HG02852 (cell line): ENCODE measurements around the gene CELSR2.

Source experiments
- ATAC-seq: cut with Tn5 transposase; IDR thresholded peaks from one replicate; pipeline ENCODE4 v1.9.1; 2021; ENCODE audit warnings: mild to moderate bottlenecking, moderate library complexity; ENCODE audit not compliant: unreplicated experiment

CELSR2 gene

GRCh38 chr1:109225711-109226445, 23.5 kb upstream of the CELSR2 start:
- no peak for ATAC-seq

GRCh38 chr1:109228167-109228566, 21.2 kb upstream of the CELSR2 start:
- no peak for ATAC-seq

- ATAC-seq: no peak
These were observed 19.7 kb upstream of the CELSR2 start for GRCh38 chr1:109229531-109230127.

- no peak for ATAC-seq
These were observed 18.3 kb upstream of the CELSR2 start for GRCh38 chr1:109231066-109231465.

- ATAC-seq: no peak
These were observed 14.2 kb upstream of the CELSR2 start for GRCh38 chr1:109235137-109235536.

- no peak for ATAC-seq
These were observed 11.8 kb upstream of the CELSR2 start for GRCh38 chr1:109237512-109237911.

GRCh38 chr1:109238382-109238781, 11.0 kb upstream of the CELSR2 start:
- ATAC-seq: no peak

GRCh38 chr1:109239047-109239408, 10.3 kb upstream of the CELSR2 start:
- ATAC-seq: no peak

- no peak for ATAC-seq
These were observed 9.8 kb upstream of the CELSR2 start for GRCh38 chr1:109239409-109240068.

GRCh38 chr1:109240158-109241152, 8.9 kb upstream of the CELSR2 start:
- no peak for ATAC-seq

GRCh38 chr1:109241344-109241743, 8.0 kb upstream of the CELSR2 start:
- no peak for ATAC-seq

GRCh38 chr1:109241841-109242345, 7.4 kb upstream of the CELSR2 start:
- ATAC-seq: no peak

- ATAC-seq: no peak
These were observed 7.0 kb upstream of the CELSR2 start for GRCh38 chr1:109242387-109242786.

- ATAC-seq: no peak
These were observed 6.1 kb upstream of the CELSR2 start for GRCh38 chr1:109243221-109243620.

GRCh38 chr1:109243860-109244552, 5.3 kb upstream of the CELSR2 start:
- no peak for ATAC-seq

GRCh38 chr1:109246141-109246551, 3.2 kb upstream of the CELSR2 start:
- ATAC-seq: no peak

GRCh38 chr1:109247401-109248365, 1.7 kb upstream of the CELSR2 start:
- no peak for ATAC-seq

GRCh38 chr1:109248444-109248796, 919 bp upstream of the CELSR2 start:
- no peak for ATAC-seq
